GM12878 (cell line): ENCODE results near the gene PAK3. TPM values are rescaled to one million over a fixed set of nuclear protein-coding genes. Genes with fewer than 3 reads are reported as not detected.

Source experiments
- ATAC-seq: fragments of 200-7000 bp; cut with Tn5 transposase; 3 replicates; pipeline ENCODE4 v1.9.1; 2020; ENCODE audit warnings: mild to moderate bottlenecking, moderate library complexity
- BruUV-seq: library from RNA; stranded (reverse); fragments of 400-500 nt; replicated peaks from 2 replicates; lab custom pipeline; 2021; lab: Mats Ljungman, UMichigan
- CTCF ChIA-PET: fragments of 300-600 bp; sonication (Branson Sonifier 250); formaldehyde crosslinking; extraction: SDS; loops from one replicate; lab custom pipeline; 2021; ENCODE audit warnings: inconsistent platforms; lab: Yijun Ruan, JAX
- POLR2A ChIA-PET: fragments of 350-600 bp; formaldehyde crosslinking; extraction: SDS; loops from one replicate; lab custom pipeline; 2021; ENCODE audit warnings: inconsistent platforms; lab: Charles Lee
- RAD21 ChIA-PET: fragments of 300-600 bp; sonication (Branson Sonifier 250); formaldehyde crosslinking; loops from one replicate; lab custom pipeline; 2023; ENCODE audit warnings: antibody characterized with exemption; ENCODE audit not compliant: unreplicated experiment; lab: Charles Lee
- SMC1A ChIA-PET: fragments of 300-600 bp; sonication (Branson Sonifier 250); formaldehyde crosslinking; loops from one replicate; lab custom pipeline; 2023; ENCODE audit not compliant: unreplicated experiment, uncharacterized antibody; lab: Charles Lee
- DNase-seq: peaks from one replicate; pipeline ENCODE4 v3.0.0-alpha.2; 2011; ENCODE audit warnings: low read depth, low spot score
- FAIRE-seq: peaks from 3 replicates; lab custom pipeline; 2011; peaks lifted over from hg19 to GRCh38; lab: Jason Lieb, UNC
- H2AFZ ChIP-seq: 2 replicates; pipeline ENCODE4 v1.6.0; 2011; ENCODE audit warnings: low read depth, low read length, control low read depth; ENCODE audit not compliant: control insufficient read depth
- H3K27ac ChIP-seq: 2 replicates; pipeline ENCODE4 v1.5.1; 2011; ENCODE audit warnings: control low read depth; ENCODE audit not compliant: control insufficient read depth, insufficient read depth
- H3K27me3 ChIP-seq, 2 experiments: replicated peaks in 1 of 2; 2 replicates each; pipeline versions ENCODE4 v1.6.0 to v1.6.1; 2011; ENCODE audit warnings: low read length in 1 of 2; ENCODE audit not compliant: control insufficient read depth in 2 of 2, insufficient read depth in 2 of 2
- H3K36me3 ChIP-seq, 2 experiments: 2 replicates each; pipeline ENCODE4 v1.5.1; 2011; ENCODE audit warnings: low read length in 1 of 2; ENCODE audit not compliant: control insufficient read depth in 2 of 2, insufficient read depth in 2 of 2
- H3K4me1 ChIP-seq: 2 replicates; pipeline ENCODE4 v1.6.1; 2011; ENCODE audit warnings: mild to moderate bottlenecking, low read length, moderate library complexity, mixed read lengths; ENCODE audit not compliant: control insufficient read depth, insufficient read depth
- H3K4me2 ChIP-seq: 2 replicates; pipeline ENCODE4 v1.6.0; 2011; ENCODE audit warnings: control low read depth; ENCODE audit not compliant: control insufficient read depth, insufficient read depth
- H3K4me3 ChIP-seq: fragments of 200-600 bp; sonication (generic); 2 replicates; pipeline ENCODE4 v1.5.1; 2016
- H3K79me2 ChIP-seq: 2 replicates; pipeline ENCODE4 v1.6.0; 2011; ENCODE audit warnings: low read length; ENCODE audit not compliant: control insufficient read depth, insufficient read depth
- H3K9ac ChIP-seq: 2 replicates; pipeline ENCODE4 v1.8.0; 2011; ENCODE audit warnings: low read length, control low read depth, mixed read lengths; ENCODE audit not compliant: control insufficient read depth, insufficient read depth
- H3K9me3 ChIP-seq: replicated peaks from 3 replicates; pipeline ENCODE4 v1.5.1; 2011; ENCODE audit warnings: mild to moderate bottlenecking, low read length; ENCODE audit not compliant: control insufficient read depth, insufficient read depth
- H4K20me1 ChIP-seq: 2 replicates; pipeline ENCODE4 v1.6.0; 2011; ENCODE audit not compliant: control insufficient read depth, insufficient read depth
- BMI1 ChIP-seq: fragments of 450-650 bp; IDR thresholded peaks from 2 replicates; pipeline ENCODE4 v1.6.1; 2016; ENCODE audit warnings: mild to moderate bottlenecking, moderate library complexity, borderline replicate concordance
- BRCA1 ChIP-seq: IDR thresholded peaks from 2 replicates; pipeline ENCODE4 v1.6.1; 2011; ENCODE audit warnings: low read depth, low read length, improper control_type of control experiment
- IKZF1 ChIP-seq: fragments of 450-650 bp; conservative IDR thresholded peaks from 2 replicates; pipeline ENCODE4 v1.6.1; 2017; ENCODE audit warnings: antibody characterized with exemption, mild to moderate bottlenecking
- IRF4 ChIP-seq: IDR thresholded peaks from 2 replicates; pipeline ENCODE4 v1.6.1; 2011; ENCODE audit warnings: low read depth, low read length
- JUNB ChIP-seq: IDR thresholded peaks from 2 replicates; pipeline ENCODE4 v1.6.1; 2016; ENCODE audit warnings: antibody characterized with exemption, mild to moderate bottlenecking
- JUND ChIP-seq: IDR thresholded peaks from 2 replicates; pipeline ENCODE4 v1.6.1; 2012; ENCODE audit warnings: low read depth, mild to moderate bottlenecking, low read length, improper control_type of control experiment, moderate library complexity
- NBN ChIP-seq: fragments of 450-650 bp; IDR thresholded peaks from 2 replicates; pipeline ENCODE4 v1.6.1; 2016
- PAX5 ChIP-seq: IDR thresholded peaks from 2 replicates; pipeline ENCODE4 v1.6.1; 2011; ENCODE audit warnings: low read depth, low read length, borderline replicate concordance
- RAD21 ChIP-seq: IDR thresholded peaks from 2 replicates; pipeline ENCODE4 v1.6.1; 2011; ENCODE audit warnings: mild to moderate bottlenecking, low read depth, low read length, moderate library complexity; ENCODE audit not compliant: insufficient read depth
- RBBP5 ChIP-seq: fragments of 200-600 bp; sonication (generic); conservative IDR thresholded peaks from 2 replicates; pipeline ENCODE4 v1.6.1; 2016
- RFX5 ChIP-seq: IDR thresholded peaks from 2 replicates; pipeline ENCODE4 v1.6.1; 2011; ENCODE audit warnings: low read depth, low read length, improper control_type of control experiment
- SMAD5 ChIP-seq: IDR thresholded peaks from 2 replicates; pipeline ENCODE4 v1.6.1; 2016; ENCODE audit warnings: antibody characterized with exemption, low read depth
- SMC3 ChIP-seq: IDR thresholded peaks from 2 replicates; pipeline ENCODE4 v1.6.1; 2011; ENCODE audit warnings: low read length, improper control_type of control experiment, borderline replicate concordance
- WGBS: methylation state at CpG from one replicate; pipeline ENCODE4 v1.1.6; 2016; ENCODE audit warnings: low lambda C conversion rate; ENCODE audit not compliant: insufficient replicate concordance, insufficient coverage; ENCODE audit errors: missing lambda C conversion rate; 5-methylcytosine and 5-hydroxymethylcytosine counted together
- in situ Hi-C: fragments of 300-500 bp; cut with MboI; formaldehyde crosslinking; loops from 9 replicates; pipeline ENCODE4 v1.14.3; 2018; ENCODE audit warnings: mixed read lengths
- intact Hi-C: fragments of 100-400 bp; cut with micrococcal nuclease; formaldehyde crosslinking; loops from one replicate; pipeline ENCODE4 v1.14.2; 2022; ENCODE audit not compliant: unreplicated experiment
- polyA plus RNA-seq, 11 experiments: library from polyadenylated mRNA; depleted of rRNA in 4 of 11; unstranded in 6 of 11; stranded (reverse) in 5 of 11; fragments of >200 nt; fragmentation: Nextera tagmentation in 4 of 11; fragmentation: Illumina TruSeq in 1 of 11; extraction: Ambion mirVana in 4 of 11; extraction: Trizol in 1 of 11; gene quantifications; 1 replicate in 1 of 11; 2 replicates in 10 of 11; pipeline versions ENCODE4 v1.2.1 to v1.2.3, GENCODE V29; 2011 to 2016; ENCODE audit warnings: inconsistent platforms in 2 of 11, missing spikeins in 2 of 11, low read depth in 1 of 11
- total RNA-seq, 4 experiments: library from RNA; depleted of rRNA in 3 of 4; stranded (reverse); fragments of >200 nt in 3 of 4; fragmentation: Illumina TruSeq in 1 of 4; extraction: Trizol in 1 of 4; gene quantifications; 2 replicates each; pipeline versions ENCODE4 v1.2.1 to v1.2.3, GENCODE V29; 2013 to 2021

Gene PAK3
- total and polyA plus RNA-seq, 10 of the 15 experiments (the other 5 are each of a cell fraction or from before 2014, with no cell fraction given), result 0.02 to 0.10 (median 0.04) TPM; not detected in 6

- Histone ChIP-seq H3K4me1 (no peaks in the 10 kb centered on the region), H3K36me3 (no peaks in the 10 kb centered on the region), H3K9ac (no peak overlapping the region), H3K79me2 (no peaks in the 10 kb centered on the region), H3K9me3 (no peaks in the 10 kb centered on the region), H2AFZ (no peak overlapping the region), H4K20me1 (no peaks in the 10 kb centered on the region), H3K4me3 (no peak overlapping the region), H3K27ac (no peak overlapping the region), H3K27me3 (peaks cover 0 to 3% of the 10 kb centered on the region in 2 experiments; a peak in 1 of 4 replicates), H3K4me2 (no peak overlapping the region)
- ChIA-PET POLR2A (no interaction called here), CTCF (interaction anchor here (0.6 kb wide), 1 partner anchor 65 kb away, joined by 3 read pairs; no protein-coding TSS in a partner anchor), SMC1A (interaction anchor here (0.6 kb wide), 1 partner anchor 14 kb away, joined by 3 read pairs; no protein-coding TSS in a partner anchor), RAD21 (no interaction called here)
- intact Hi-C loops (loop anchor here (5.0 kb wide), 1 partner anchor 109 kb away; no protein-coding TSS in a partner anchor), in situ Hi-C loops (no loop called here)
- no peak for DNase-seq
- no peak for TF ChIP-seq IKZF1
- no peak for TF ChIP-seq JUND
- TF ChIP-seq RBBP5, result no peak
- no peak for TF ChIP-seq IRF4
- no peak for TF ChIP-seq NBN
- TF ChIP-seq PAX5, result no peak
- TF ChIP-seq RFX5, result no peak
- no peak for TF ChIP-seq SMC3
- TF ChIP-seq SMAD5, result no peak
- no peak for TF ChIP-seq JUNB
- TF ChIP-seq RAD21, result no peak
- no peak for TF ChIP-seq BMI1
- TF ChIP-seq BRCA1, result no peak
- FAIRE-seq, result no peak
- BruUV-seq, result no TSS peak
- ATAC-seq, result no peak
- WGBS, result 54% methylated on average over 2 of the region's 2 CpGs
Observed at GRCh38 chrX:111101580-111101979, 5.6 kb downstream of the PAK3 start.
